NT2/D1 (cell line): ENCODE results near the gene RHBDL2.
"Not testable (repeated sequence)": the region's sequence is repeated elsewhere in the genome, so short reads cannot be mapped to it uniquely, and the experiment has no call there.

Experiments used
- DNase-seq: peaks from one replicate; pipeline ENCODE4 v3.0.0-alpha.2; 2011; ENCODE audit warnings: low read depth, low spot score
- H3K27me3 ChIP-seq: 2 replicates; pipeline ENCODE4 v1.6.0; 2011; ENCODE audit warnings: mild to moderate bottlenecking; ENCODE audit not compliant: insufficient read length, insufficient read depth
- H3K36me3 ChIP-seq: 2 replicates; pipeline ENCODE4 v1.6.1; 2011; ENCODE audit warnings: mild to moderate bottlenecking, low read length, mixed read lengths; ENCODE audit not compliant: insufficient read depth, insufficient read length
- H3K4me1 ChIP-seq: 2 replicates; pipeline ENCODE4 v1.5.1; 2011; ENCODE audit not compliant: insufficient read depth, insufficient read length
- H3K4me3 ChIP-seq: 2 replicates; pipeline ENCODE4 v1.5.1; 2011; ENCODE audit warnings: low read depth; ENCODE audit not compliant: insufficient read length
- H3K9ac ChIP-seq: 2 replicates; pipeline ENCODE4 v1.6.0; 2011; ENCODE audit warnings: low read depth; ENCODE audit not compliant: insufficient read length
- H3K9me3 ChIP-seq: 2 replicates; pipeline ENCODE4 v1.5.1; 2011; ENCODE audit warnings: mild to moderate bottlenecking, low read length; ENCODE audit not compliant: insufficient read depth
- SUZ12 ChIP-seq: IDR thresholded peaks from 2 replicates; pipeline ENCODE4 v1.6.1; 2011; ENCODE audit not compliant: insufficient read length, insufficient read depth; ENCODE audit errors: extremely low read depth
- YY1 ChIP-seq: IDR thresholded peaks from 2 replicates; pipeline ENCODE4 v1.6.1; 2011; ENCODE audit not compliant: insufficient read length, insufficient read depth
- ZNF274 ChIP-seq: IDR thresholded peaks from 2 replicates; pipeline ENCODE4 v1.6.1; 2011; ENCODE audit warnings: mild to moderate bottlenecking, low read depth, low read length

Gene RHBDL2

DNA sequence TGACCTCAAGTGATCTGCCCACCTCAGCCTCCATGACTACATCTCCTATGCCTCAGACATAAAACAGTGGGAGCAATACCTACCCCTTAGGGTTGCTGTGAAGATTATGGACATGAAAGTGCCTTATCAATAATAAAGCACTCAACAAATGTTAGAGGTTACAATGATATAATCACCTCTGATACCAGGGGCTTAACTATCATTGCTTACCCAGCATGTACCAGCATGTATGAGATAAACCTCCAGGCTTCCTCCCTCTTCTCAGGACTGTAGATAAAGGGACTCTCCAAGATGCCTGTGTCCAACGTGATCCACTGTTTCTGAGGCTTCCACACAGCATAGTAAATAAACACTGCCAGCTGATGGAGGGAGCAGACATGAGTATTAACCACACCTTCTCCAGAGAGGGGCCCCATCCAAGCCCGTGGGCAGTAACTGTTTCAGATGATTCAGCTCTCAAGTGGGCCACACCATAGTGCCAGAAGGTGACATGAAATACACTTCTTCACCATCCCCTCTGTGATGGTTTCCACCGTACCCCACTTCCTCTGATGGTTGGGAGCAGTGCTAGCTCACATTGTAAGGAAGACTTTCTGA, 26.2 kb downstream of the RHBDL2 start:
- Histone ChIP-seq H3K9me3 (no peaks in the 10 kb centered on the region), H3K9ac (no peak overlapping the region), H3K36me3 (no peaks in the 10 kb centered on the region), H3K4me1 (peaks cover 3% of the 10 kb centered on the region), H3K4me3 (no peak overlapping the region), H3K27me3 (no peaks in the 10 kb centered on the region)
- TF ChIP-seq ZNF274 (no peak), YY1 (no peak), SUZ12 (no peak)
- no peak for DNase-seq

DNA sequence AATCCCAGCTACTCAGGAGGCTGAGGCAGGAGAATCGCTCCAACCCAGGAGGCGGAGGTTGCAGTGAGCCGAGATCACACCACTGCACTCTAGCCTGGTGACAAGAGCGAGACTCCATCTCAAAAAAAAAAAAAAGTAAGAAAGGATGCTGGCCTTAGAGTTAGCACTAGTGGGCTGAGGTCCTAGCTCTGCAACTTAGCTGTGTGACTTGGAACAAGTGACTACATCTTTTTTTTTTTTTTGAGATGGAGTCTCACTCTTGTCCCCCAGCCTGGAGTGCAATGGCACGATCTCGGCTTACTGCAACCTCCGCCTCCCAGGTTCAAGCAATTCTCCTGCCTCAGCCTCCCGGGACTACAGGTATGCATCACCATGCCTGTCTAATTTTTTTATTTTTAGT, 26.7 kb downstream of the RHBDL2 start:
- H3K36me3 ChIP-seq, H3K27me3 ChIP-seq, H3K4me3 ChIP-seq, H3K4me1 ChIP-seq, H3K9me3 ChIP-seq, H3K9ac ChIP-seq, DNase-seq: not testable (repeated sequence)

DNA sequence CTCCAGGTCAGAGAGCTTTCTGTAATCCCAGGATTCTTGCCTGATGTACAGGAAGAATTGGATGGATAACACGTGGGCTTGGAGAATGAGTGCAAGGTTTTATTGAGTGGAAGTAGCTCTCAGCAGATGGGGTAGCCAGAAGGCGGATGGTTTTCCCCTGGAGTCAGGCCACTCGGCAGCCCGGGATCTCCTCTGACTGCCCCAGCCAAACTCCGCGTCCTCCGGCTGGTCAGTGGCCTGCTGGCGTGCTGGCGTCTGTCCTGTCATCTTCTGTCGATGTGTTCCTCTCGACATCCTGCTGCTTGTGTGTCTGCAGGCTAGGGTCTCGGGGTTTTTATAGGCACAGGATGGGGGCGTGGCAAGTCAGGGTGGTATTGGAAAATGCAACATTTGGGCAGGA, 32.8 kb downstream of the RHBDL2 start:
- TF ChIP-seq ZNF274 (no peak), SUZ12 (no peak)
- Histone ChIP-seq H3K4me1 (no peaks in the 10 kb centered on the region), H3K9me3 (peaks cover 9% of the 10 kb centered on the region), H3K9ac (no peak overlapping the region), H3K27me3 (no peaks in the 10 kb centered on the region), H3K4me3 (no peak overlapping the region), H3K36me3 (no peaks in the 10 kb centered on the region)
- no peak for DNase-seq

DNA sequence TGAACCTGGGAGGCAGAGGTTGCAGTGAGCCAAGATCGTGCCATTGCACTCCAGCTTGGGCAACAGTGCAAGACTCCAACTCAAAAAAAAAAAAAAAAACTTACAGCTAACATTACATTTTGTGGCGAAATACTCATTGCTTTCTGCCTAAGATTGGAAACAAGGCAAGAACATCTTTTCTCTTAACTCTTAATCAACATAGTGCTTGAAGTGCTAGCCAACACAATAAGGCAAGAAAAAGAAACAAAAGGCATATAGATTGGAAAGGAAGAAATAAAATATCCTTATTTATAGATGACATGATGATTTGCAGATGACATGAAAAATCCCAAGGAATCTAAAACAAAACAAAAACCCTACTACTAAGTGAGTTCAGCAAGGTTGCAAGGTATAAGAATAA, 35.6 kb downstream of the RHBDL2 start:
- no peak overlapping the region for H3K4me3 ChIP-seq
- H3K4me1 ChIP-seq, result no peaks in the 10 kb centered on the region
- H3K36me3 ChIP-seq, result no peaks in the 10 kb centered on the region
- peaks cover 9% of the 10 kb centered on the region for H3K9me3 ChIP-seq
- H3K27me3 ChIP-seq, result no peaks in the 10 kb centered on the region
- no peak for DNase-seq
- H3K9ac ChIP-seq, result no peak overlapping the region
- no peak for TF ChIP-seq ZNF274
- no peak for TF ChIP-seq YY1
- TF ChIP-seq SUZ12, result no peak

DNA sequence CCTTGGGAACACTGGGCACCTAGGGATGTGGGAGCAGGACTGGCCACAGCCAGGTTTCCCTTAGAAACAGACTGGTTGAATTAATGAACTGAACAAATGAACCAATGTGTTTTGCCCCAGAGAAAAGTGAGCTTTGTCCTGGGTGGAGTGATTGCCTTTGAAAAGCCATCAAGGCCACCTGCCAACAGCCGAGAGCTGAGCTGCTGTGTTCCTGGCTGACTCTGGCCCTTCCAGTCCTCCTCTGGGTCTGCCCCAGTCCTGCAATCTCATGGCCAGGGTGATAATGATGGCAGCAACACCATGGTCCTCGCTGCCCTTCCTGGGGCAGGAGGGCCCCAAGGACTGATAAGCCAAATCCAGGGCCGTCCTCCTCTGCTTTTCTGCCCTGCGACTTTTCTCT, 42.1 kb downstream of the RHBDL2 start:
- no peaks in the 10 kb centered on the region for H3K9me3 ChIP-seq
- no peak overlapping the region for H3K9ac ChIP-seq
- no peak for DNase-seq
- H3K27me3 ChIP-seq, result no peaks in the 10 kb centered on the region
- no peaks in the 10 kb centered on the region for H3K36me3 ChIP-seq
- H3K4me1 ChIP-seq, result no peaks in the 10 kb centered on the region
- no peak for TF ChIP-seq SUZ12
- no peak for TF ChIP-seq YY1
- TF ChIP-seq ZNF274, result no peak
- H3K4me3 ChIP-seq, result no peak overlapping the region

DNA sequence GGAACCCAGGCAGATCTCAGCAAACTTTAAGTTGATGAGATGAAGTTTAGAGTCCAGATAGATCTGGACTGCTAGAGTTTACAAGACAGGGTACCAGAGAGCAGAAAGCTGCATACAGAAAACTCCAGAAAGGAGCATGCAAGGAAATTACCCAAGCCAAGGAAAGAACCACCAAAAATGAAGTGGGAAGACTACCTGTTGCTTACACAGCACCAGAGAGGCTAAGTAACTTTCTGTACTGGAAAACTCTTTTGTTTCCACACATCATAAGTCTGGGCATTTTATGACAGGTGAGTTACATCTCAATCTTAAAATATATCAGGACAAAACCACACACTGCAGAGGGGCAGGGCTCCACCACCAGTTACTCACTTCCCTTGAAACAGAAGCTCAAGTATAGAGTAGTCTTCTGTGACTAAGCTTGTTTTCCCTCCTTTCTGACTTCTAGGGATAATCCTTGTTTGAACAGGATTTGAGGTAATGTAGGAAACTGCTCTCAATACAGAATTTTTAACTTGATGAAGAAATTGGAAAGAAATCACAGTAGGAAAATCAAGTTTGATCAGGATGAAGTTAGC, 42.9 kb downstream of the RHBDL2 start:
- H3K9me3 ChIP-seq, result no peaks in the 10 kb centered on the region
- H3K4me3 ChIP-seq, result no peak overlapping the region
- TF ChIP-seq ZNF274, result no peak
- TF ChIP-seq YY1, result no peak
- TF ChIP-seq SUZ12, result no peak
- no peaks in the 10 kb centered on the region for H3K36me3 ChIP-seq
- no peaks in the 10 kb centered on the region for H3K27me3 ChIP-seq
- no peak overlapping the region for H3K9ac ChIP-seq
- no peak for DNase-seq
- H3K4me1 ChIP-seq, result no peaks in the 10 kb centered on the region

DNA sequence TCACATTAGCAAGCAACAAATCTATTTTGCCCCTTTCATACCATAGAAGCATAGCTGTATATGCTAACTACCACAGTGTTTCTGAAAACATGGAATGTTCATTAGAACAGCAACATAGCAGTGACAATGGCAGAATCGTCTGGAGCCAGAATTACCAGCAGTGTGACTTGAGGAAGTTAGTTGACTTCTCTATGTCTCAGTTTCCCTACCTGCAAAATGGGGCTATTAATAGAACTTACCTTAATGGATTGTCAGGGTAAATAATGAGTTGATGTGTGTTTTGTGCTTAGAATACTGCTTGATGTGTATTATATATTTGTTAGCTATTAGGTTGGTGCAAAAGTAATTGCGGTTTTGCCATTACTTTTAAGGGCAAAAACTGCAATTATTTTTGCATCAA, 45.5 kb downstream of the RHBDL2 start:
- H3K36me3 ChIP-seq, result no peaks in the 10 kb centered on the region
- DNase-seq, result no peak
- no peaks in the 10 kb centered on the region for H3K27me3 ChIP-seq
- H3K4me3 ChIP-seq, result no peak overlapping the region
- H3K4me1 ChIP-seq, result no peaks in the 10 kb centered on the region
- TF ChIP-seq SUZ12, result no peak
- no peak for TF ChIP-seq ZNF274
- no peak for TF ChIP-seq YY1
- no peak overlapping the region for H3K9ac ChIP-seq
- H3K9me3 ChIP-seq, result no peaks in the 10 kb centered on the region

DNA sequence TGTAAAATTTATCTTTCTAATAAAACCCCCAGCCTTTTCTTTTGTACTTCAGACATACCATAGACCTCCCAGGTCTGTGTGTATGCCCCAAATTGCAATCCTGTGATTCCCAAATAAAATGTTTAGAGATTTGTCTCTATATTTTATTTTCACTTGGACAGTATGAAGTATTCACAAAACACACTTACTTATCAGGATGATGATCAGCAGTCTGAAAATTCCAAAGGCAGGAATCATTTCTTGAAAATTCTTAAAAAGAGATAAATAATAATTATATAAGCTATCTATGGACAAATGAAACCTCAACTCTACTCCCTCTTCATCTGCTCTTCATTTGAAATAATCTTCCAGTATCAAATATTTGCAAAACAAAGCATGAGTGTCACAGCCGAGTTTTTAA, 48.7 kb downstream of the RHBDL2 start:
- Histone ChIP-seq H3K9me3 (no peaks in the 10 kb centered on the region), H3K4me1 (no peaks in the 10 kb centered on the region), H3K4me3 (no peak overlapping the region), H3K27me3 (no peaks in the 10 kb centered on the region), H3K36me3 (no peaks in the 10 kb centered on the region), H3K9ac (no peak overlapping the region)
- DNase-seq, result no peak
- TF ChIP-seq ZNF274, result no peak
- TF ChIP-seq YY1, result no peak
- no peak for TF ChIP-seq SUZ12
